Karpas-422 (cell line): ENCODE measurements around the gene PGGHG. TPM values are rescaled to one million over a fixed set of nuclear protein-coding genes. Genes with fewer than 3 reads are reported as not detected.
A peak's percentile ranks its signal among the peaks of the same experiment; 100 is the strongest.

Experiments
- DNase-seq: peaks from one replicate; pipeline ENCODE4 v3.0.0-alpha.2; 2015
- H2AFZ ChIP-seq: fragments of 200-600 bp; sonication (generic); 2 replicates; pipeline ENCODE4 v1.6.1; 2014; ENCODE audit warnings: antibody characterized with exemption, low read length, mixed read lengths
- H3K27ac ChIP-seq: fragments of 200-600 bp; sonication (generic); 2 replicates; pipeline ENCODE4 v1.5.1; 2014; ENCODE audit warnings: mild to moderate bottlenecking, low read length, moderate library complexity
- H3K27me3 ChIP-seq: fragments of 200-600 bp; sonication (generic); 2 replicates; pipeline ENCODE4 v1.6.1; 2014; ENCODE audit warnings: low read length, mixed read lengths
- H3K36me3 ChIP-seq: fragments of 200-600 bp; sonication (generic); 2 replicates; pipeline ENCODE4 v1.6.1; 2014; ENCODE audit warnings: low read length, mixed read lengths; ENCODE audit not compliant: insufficient read depth
- H3K4me1 ChIP-seq: fragments of 200-600 bp; sonication (generic); 2 replicates; pipeline ENCODE4 v1.6.1; 2014; ENCODE audit warnings: mild to moderate bottlenecking, low read length, mixed read lengths
- H3K4me2 ChIP-seq: fragments of 200-600 bp; sonication (generic); 2 replicates; pipeline ENCODE4 v1.6.1; 2014; ENCODE audit warnings: low read length, low read depth, mild to moderate bottlenecking; ENCODE audit not compliant: poor library complexity, severe bottlenecking
- H3K4me3 ChIP-seq: fragments of 200-600 bp; sonication (generic); 2 replicates; pipeline ENCODE4 v1.5.1; 2014; ENCODE audit warnings: mild to moderate bottlenecking, antibody characterized with exemption, low read length, mixed read lengths
- H3K79me2 ChIP-seq: fragments of 200-600 bp; sonication (generic); 2 replicates; pipeline ENCODE4 v1.6.1; 2014; ENCODE audit warnings: mild to moderate bottlenecking, low read length, mixed read lengths
- H3K9ac ChIP-seq: fragments of 200-600 bp; sonication (generic); 2 replicates; pipeline ENCODE4 v1.6.0; 2014; ENCODE audit warnings: low read length
- H3K9me2 ChIP-seq: fragments of 200-600 bp; sonication (generic), shearing (Covaris generic); replicated peaks from 2 replicates; pipeline ENCODE4 v1.6.0; 2014; ENCODE audit warnings: mild to moderate bottlenecking, low read length, moderate library complexity; ENCODE audit not compliant: insufficient read depth
- H3K9me3 ChIP-seq: fragments of 300-700, 200-600 bp; sonication (generic); 2 replicates; pipeline ENCODE4 v1.6.1; 2014; ENCODE audit warnings: low read length, mixed read lengths
- H4K20me1 ChIP-seq: fragments of 200-600 bp; sonication (generic); 2 replicates; pipeline ENCODE4 v1.6.1; 2014; ENCODE audit warnings: mild to moderate bottlenecking, antibody characterized with exemption, low read length, low read depth; ENCODE audit not compliant: insufficient read depth
- total RNA-seq: library from RNA; depleted of rRNA; stranded (reverse); fragments of >200 nt; shearing (Covaris generic); gene quantifications from 2 replicates; pipeline ENCODE4 v1.2.3, GENCODE V29; 2014; ENCODE audit warnings: low replicate concordance

Gene PGGHG
- total RNA-seq, 1 experiment from 2014 or later = 17.0 TPM

GRCh38 chr11:297586-298405 lies 8.9 kb downstream of the PGGHG start:
- H3K4me3 ChIP-seq = no peak overlapping the region
- no peak overlapping the region for H3K4me2 ChIP-seq
- no peaks in the 10 kb centered on the region for H3K79me2 ChIP-seq
- H3K36me3 ChIP-seq = no peaks in the 10 kb centered on the region
- no peak for DNase-seq
- H2AFZ ChIP-seq = no peak overlapping the region
- H3K27ac ChIP-seq = no peak overlapping the region
- no peaks in the 10 kb centered on the region for H4K20me1 ChIP-seq
- no peaks in the 10 kb centered on the region for H3K9me2 ChIP-seq
- H3K27me3 ChIP-seq = no peaks in the 10 kb centered on the region
- no peaks in the 10 kb centered on the region for H3K4me1 ChIP-seq
- H3K9ac ChIP-seq = no peak overlapping the region
- H3K9me3 ChIP-seq = no peaks in the 10 kb centered on the region

GRCh38 chr11:298406-299065 lies 9.6 kb downstream of the PGGHG start:
- Histone ChIP-seq H4K20me1 (no peaks in the 10 kb centered on the region), H3K79me2 (no peaks in the 10 kb centered on the region), H3K4me2 (no peak overlapping the region), H3K36me3 (no peaks in the 10 kb centered on the region), H3K9me3 (no peaks in the 10 kb centered on the region), H3K27me3 (no peaks in the 10 kb centered on the region), H3K9me2 (no peaks in the 10 kb centered on the region), H2AFZ (no peak overlapping the region), H3K4me1 (no peaks in the 10 kb centered on the region), H3K27ac (no peak overlapping the region), H3K4me3 (no peak overlapping the region), H3K9ac (no peak overlapping the region)
- DNase-seq = no peak

DNA sequence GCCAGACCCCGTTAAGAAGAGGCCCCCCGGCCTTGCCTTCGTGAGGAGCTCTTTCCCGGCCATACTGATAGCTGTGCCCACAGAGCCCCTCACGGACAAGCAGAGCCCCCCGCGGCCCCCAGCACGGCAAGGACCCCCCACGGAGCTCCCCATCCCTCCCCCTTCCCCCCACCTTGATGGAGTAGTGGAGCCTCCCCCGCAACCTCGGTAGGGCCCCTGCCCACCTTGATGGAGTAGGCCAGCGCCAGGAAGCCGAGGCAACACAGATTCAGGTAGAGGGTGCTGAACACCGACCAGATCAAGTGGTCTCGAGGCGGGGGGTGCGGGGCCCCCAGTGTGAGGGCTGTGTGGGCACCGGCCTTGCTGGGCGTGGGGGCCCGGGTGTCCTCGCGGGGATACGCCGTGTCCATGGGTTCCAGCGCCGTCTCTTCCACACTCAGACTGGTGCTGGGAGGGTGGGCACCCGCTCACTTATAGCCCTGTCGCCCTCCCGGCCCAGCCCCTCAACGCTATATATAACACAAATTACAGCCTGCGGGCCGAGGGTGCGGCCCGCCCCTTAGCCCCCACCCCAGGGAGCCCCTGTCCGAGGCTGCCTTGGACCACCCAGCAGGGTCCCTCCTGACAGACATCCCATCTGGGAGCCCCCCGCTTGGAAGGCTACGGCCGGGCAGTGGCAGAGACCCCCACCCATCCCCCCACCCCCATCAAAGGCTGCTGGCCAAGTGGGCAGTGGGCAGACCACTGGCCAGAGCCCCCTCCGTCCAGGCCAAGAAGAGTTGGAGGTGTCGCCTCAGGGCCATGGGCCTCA lies 10.4 kb downstream of the PGGHG start, which contains the start of gene IFITM5:
Gene IFITM5 (minus strand): TSS at position 446 of the 811 bp plus-strand sequence. CDS start 36 bp downstream, at position 410.
- Histone ChIP-seq H3K27ac (no peak within 1 kb of the TSS), H3K79me2 (no peaks in the 10 kb centered on the region), H3K9me3 (no peaks in the 10 kb centered on the region), H3K4me1 (no peaks in the 10 kb centered on the region), H4K20me1 (no peaks in the 10 kb centered on the region), H3K9ac (no peak within 1 kb of the TSS), H3K36me3 (no peaks in the 10 kb centered on the region), H2AFZ (no peak within 1 kb of the TSS), H3K4me3 (no peak within 1 kb of the TSS), H3K9me2 (no peaks in the 10 kb centered on the region), H3K4me2 (no peak within 1 kb of the TSS), H3K27me3 (no peaks in the 10 kb centered on the region)
- no peak for DNase-seq

DNA sequence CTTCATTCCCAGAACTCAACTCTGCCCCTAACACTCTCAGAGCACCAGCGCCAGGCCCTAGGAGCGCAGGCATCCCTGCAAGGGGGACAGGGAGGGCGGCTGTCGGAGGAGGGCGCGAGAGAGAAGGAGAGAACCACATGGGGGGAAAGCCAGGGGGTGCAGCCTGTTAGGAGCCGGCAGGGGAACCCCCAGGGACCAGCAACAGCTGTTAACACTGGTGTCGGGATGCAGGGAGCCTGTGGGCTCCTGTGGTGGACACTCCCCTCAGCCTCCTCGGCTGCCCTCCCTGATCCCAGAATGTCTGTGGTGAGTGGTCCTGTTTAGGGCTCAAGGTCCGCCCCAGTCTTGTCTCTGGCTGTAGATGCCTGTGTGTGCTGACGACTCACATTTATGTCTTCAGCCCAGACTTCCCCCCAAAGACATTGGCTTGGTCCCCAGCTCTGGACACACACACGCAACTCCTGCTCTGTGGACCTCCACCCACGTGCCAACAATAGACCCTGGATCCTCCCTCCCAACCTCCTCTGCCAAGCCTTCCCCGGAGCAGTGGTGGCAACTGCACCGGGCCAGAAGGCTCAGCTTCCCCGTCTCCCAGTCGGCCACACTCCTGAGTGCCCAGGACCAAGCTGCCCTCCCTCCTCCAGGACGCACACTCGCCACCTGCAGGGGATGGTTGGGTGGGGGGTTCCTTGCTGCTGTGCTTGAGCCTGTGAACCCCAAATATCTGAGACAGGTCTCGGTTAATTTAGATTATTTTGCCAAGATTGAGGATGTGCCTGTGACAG lies 11.2 kb downstream of the PGGHG start:
- Histone ChIP-seq H3K9ac (no peak overlapping the region), H3K4me2 (no peak overlapping the region), H3K36me3 (no peaks in the 10 kb centered on the region), H3K4me3 (no peak overlapping the region), H3K4me1 (no peaks in the 10 kb centered on the region), H3K79me2 (no peaks in the 10 kb centered on the region), H3K27me3 (no peaks in the 10 kb centered on the region), H3K9me3 (no peaks in the 10 kb centered on the region), H2AFZ (no peak overlapping the region), H3K9me2 (no peaks in the 10 kb centered on the region), H3K27ac (no peak overlapping the region), H4K20me1 (no peaks in the 10 kb centered on the region)
- no peak for DNase-seq

DNA sequence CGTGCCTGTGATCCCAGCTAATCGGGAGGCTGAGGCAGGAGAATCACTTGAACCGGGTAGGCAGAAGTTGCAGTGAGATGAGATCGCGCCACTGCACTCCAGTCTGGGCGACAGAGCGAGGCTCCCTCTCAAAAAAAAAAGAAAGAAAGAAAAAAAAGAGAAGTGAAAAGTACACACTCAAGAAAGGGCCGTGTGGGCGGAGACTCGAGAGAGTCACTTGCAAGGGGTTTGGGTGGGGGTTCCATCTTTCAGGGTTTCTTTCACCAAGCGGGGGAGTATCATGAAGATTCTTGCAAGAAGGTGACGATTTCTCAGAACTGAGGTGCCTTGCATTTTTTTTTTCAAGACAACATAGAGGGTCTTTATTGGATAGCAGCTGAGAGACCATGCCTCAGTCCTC lies 14.4 kb downstream of the PGGHG start:
- Histone ChIP-seq H3K36me3 (no peaks in the 10 kb centered on the region), H3K9ac (no peak overlapping the region), H3K27me3 (no peaks in the 10 kb centered on the region), H3K4me2 (no peak overlapping the region), H3K79me2 (no peaks in the 10 kb centered on the region), H3K27ac (no peak overlapping the region), H4K20me1 (no peaks in the 10 kb centered on the region), H3K4me3 (no peak overlapping the region), H3K9me2 (no peaks in the 10 kb centered on the region), H2AFZ (no peak overlapping the region), H3K4me1 (0 out of 2 replicates have a peak, but pooled peaks cover 3% of the 10 kb centered on the region), H3K9me3 (no peaks in the 10 kb centered on the region)
- no peak for DNase-seq

GRCh38 chr11:304061-304506 lies 15.2 kb downstream of the PGGHG start:
- Histone ChIP-seq H3K9me2 (no peaks in the 10 kb centered on the region), H3K36me3 (no peaks in the 10 kb centered on the region), H3K4me3 (no peak overlapping the region), H3K9me3 (no peaks in the 10 kb centered on the region), H3K4me2 (no peak overlapping the region), H2AFZ (no peak overlapping the region), H4K20me1 (no peaks in the 10 kb centered on the region), H3K27me3 (no peaks in the 10 kb centered on the region), H3K27ac (no peak overlapping the region), H3K79me2 (no peaks in the 10 kb centered on the region), H3K9ac (no peak overlapping the region), H3K4me1 (peaks cover 3% of the 10 kb centered on the region; the same call in 1 of the 2 replicates)
- no peak for DNase-seq

GRCh38 chr11:304915-305843 lies 16.3 kb downstream of the PGGHG start:
- Histone ChIP-seq H3K27me3 (no peaks in the 10 kb centered on the region), H3K27ac (no peak overlapping the region), H3K36me3 (no peaks in the 10 kb centered on the region), H3K4me3 (no peak overlapping the region), H3K4me2 (no peak overlapping the region), H4K20me1 (no peaks in the 10 kb centered on the region), H3K79me2 (no peaks in the 10 kb centered on the region), H3K9ac (no peak overlapping the region), H3K4me1 (peaks cover 3% of the 10 kb centered on the region; the same call in 1 of the 2 replicates), H2AFZ (no peak overlapping the region), H3K9me2 (no peaks in the 10 kb centered on the region), H3K9me3 (no peaks in the 10 kb centered on the region)
- peak; percentile 71 for DNase-seq
